AG10803 (cell line): ENCODE measurements around the gene DNAAF2.
"Not testable (repeated sequence)": the region's sequence is repeated elsewhere in the genome, so short reads cannot be mapped to it uniquely, and the experiment has no call there.

Source experiments
- DNase-seq: peaks from one replicate; pipeline ENCODE4 v3.0.0; 2010; ENCODE audit warnings: low read depth
- H3K4me3 ChIP-seq: 2 replicates; pipeline ENCODE4 v1.5.1; 2011; ENCODE audit warnings: mild to moderate bottlenecking, low read length, control low read depth
- CTCF ChIP-seq: conservative IDR thresholded peaks from 2 replicates; pipeline ENCODE4 v1.5.1; 2011; ENCODE audit warnings: mild to moderate bottlenecking, low read length, control low read depth, inconsistent platforms

DNAAF2 gene, protein sequence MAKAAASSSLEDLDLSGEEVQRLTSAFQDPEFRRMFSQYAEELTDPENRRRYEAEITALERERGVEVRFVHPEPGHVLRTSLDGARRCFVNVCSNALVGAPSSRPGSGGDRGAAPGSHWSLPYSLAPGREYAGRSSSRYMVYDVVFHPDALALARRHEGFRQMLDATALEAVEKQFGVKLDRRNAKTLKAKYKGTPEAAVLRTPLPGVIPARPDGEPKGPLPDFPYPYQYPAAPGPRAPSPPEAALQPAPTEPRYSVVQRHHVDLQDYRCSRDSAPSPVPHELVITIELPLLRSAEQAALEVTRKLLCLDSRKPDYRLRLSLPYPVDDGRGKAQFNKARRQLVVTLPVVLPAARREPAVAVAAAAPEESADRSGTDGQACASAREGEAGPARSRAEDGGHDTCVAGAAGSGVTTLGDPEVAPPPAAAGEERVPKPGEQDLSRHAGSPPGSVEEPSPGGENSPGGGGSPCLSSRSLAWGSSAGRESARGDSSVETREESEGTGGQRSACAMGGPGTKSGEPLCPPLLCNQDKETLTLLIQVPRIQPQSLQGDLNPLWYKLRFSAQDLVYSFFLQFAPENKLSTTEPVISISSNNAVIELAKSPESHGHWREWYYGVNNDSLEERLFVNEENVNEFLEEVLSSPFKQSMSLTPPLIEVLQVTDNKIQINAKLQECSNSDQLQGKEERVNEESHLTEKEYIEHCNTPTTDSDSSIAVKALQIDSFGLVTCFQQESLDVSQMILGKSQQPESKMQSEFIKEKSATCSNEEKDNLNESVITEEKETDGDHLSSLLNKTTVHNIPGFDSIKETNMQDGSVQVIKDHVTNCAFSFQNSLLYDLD

DNA sequence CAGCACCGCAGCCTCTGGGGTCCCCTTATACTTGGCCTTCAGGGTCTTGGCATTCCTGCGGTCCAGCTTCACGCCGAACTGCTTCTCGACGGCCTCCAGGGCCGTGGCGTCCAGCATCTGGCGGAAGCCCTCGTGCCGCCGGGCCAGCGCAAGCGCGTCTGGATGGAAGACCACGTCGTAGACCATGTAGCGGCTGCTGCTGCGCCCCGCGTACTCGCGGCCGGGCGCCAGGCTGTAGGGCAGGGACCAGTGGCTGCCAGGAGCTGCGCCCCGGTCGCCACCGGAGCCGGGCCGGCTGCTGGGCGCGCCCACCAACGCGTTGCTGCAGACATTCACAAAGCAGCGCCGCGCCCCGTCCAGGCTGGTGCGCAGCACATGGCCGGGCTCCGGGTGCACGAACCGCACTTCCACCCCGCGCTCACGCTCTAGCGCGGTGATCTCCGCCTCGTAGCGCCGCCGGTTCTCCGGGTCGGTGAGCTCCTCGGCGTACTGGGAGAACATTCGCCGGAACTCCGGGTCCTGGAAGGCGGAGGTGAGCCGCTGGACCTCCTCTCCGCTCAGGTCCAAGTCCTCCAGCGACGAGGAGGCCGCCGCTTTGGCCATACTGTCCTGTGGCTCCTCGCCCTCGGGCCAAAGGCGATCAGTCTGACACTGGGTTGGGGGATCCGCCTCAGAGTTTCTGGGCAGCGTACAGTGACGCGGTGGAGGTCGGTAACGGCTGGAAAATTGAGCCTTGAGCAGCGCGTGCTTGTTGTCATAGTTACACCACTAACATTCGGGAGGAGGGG is at the start of gene DNAAF2:
DNAAF2 (minus strand) TSS at position 698 of the 788 bp plus-strand sequence; CDS start at position 603, 95 bp downstream.
- no peak for TF ChIP-seq CTCF
- peak within 1 kb of the TSS; percentile 91 for H3K4me3 ChIP-seq
- peak; percentile 73 for DNase-seq

GRCh38 chr14:49679271-49679670 is 44.2 kb upstream of the DNAAF2 start:
- H3K4me3 ChIP-seq = no peak overlapping the region
- TF ChIP-seq CTCF = no peak
- DNase-seq = no peak

DNA sequence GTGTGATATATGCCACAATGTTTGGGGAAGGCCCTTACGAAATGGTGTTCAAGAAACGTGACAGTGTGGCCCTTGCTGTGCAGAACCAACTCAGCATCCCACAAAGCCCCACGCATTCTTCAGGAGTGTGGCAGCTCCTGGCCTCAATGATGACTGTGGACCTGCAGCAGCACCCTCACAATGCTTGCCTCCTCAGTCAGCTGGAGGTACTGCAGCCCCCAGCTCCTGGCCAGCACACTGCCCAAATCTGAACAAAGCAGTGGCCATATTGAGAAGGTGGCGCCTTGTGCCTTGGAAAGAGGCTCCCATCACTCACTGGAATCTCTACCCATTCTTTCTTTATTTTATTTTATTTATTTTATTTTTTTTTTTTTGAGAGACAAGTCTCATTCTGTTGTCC is 42.6 kb upstream of the DNAAF2 start:
- peak; percentile 9; the same call in 1 of the 2 replicates for TF ChIP-seq CTCF
- no peak overlapping the region for H3K4me3 ChIP-seq
- no peak for DNase-seq

DNA sequence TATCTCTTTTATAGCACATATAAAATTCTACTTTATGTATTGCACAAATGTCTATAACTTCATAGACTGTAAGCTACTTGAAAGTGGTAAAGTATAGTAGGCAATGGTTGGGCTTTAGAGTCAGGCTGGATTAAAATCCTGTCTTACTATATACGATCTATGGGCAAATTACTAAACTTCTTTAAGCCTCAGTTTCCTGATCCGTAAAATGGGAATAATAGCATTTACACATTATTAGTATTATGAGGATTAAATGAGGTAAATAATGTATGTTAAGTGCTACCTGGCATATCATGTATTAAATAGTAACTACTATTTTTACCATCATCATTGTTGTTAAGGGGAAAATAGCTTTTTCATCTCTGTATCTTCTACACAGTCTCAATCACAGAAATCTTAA is 38.5 kb upstream of the DNAAF2 start:
- no peak overlapping the region for H3K4me3 ChIP-seq
- no peak for TF ChIP-seq CTCF
- no peak for DNase-seq

GRCh38 chr14:49670475-49670874 is 35.4 kb upstream of the DNAAF2 start:
- H3K4me3 ChIP-seq = no peak overlapping the region
- DNase-seq = no peak
- TF ChIP-seq CTCF = no peak

GRCh38 chr14:49659526-49660455 is 24.7 kb upstream of the DNAAF2 start:
- no peak for TF ChIP-seq CTCF
- H3K4me3 ChIP-seq = no peak overlapping the region
- no peak for DNase-seq

DNA sequence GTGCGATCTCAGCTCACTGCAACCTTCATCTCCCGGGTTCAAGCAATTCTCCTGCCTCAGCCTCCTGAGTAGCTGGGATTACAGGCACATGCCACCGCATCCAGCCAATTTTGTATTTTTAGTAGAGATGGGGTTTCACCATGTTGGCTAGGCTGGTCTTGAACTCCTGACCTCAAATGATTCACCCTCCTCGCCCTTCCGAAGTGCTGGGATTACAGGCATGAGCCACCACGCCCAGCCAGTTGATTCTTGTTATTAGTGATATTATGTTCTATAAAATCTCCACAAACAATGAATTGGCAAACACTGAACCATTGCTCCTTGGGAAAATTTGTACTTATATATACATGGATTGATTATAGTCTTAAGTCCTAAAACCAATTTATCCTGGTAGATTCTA is 22.5 kb upstream of the DNAAF2 start:
- not testable (repeated sequence) for DNase-seq, H3K4me3 ChIP-seq
